ENCODE data around the gene ALPK3.

Gene ALPK3

GRCh38 chr15:84799511-84800187 is 17.5 kb upstream of the ALPK3 start:
- no peak for DNase-seq (ENCODE audit: low read depth in 2 of 2)

- DNase-seq (ENCODE audit: low read depth in 2 of 2): no peak
Measured at GRCh38 chr15:84800365-84800806, 16.8 kb upstream of the ALPK3 start.

GRCh38 chr15:84804005-84804900 is 12.9 kb upstream of the ALPK3 start:
- no peak for DNase-seq (ENCODE audit: low read depth in 2 of 2)

GRCh38 chr15:84805221-84805620 is 11.9 kb upstream of the ALPK3 start:
- DNase-seq (ENCODE audit: low read depth in 2 of 2): no peak

- DNase-seq (ENCODE audit: low read depth in 2 of 2): no peak
Measured at GRCh38 chr15:84807228-84807627, 9.9 kb upstream of the ALPK3 start.

- no peak for DNase-seq (ENCODE audit: low read depth in 2 of 2)
Measured at GRCh38 chr15:84810073-84810840, 6.9 kb upstream of the ALPK3 start.

- DNase-seq (ENCODE audit: low read depth in 2 of 2): no peak
Measured at GRCh38 chr15:84811151-84811550, 6.0 kb upstream of the ALPK3 start.

GRCh38 chr15:84811828-84812227 is 5.3 kb upstream of the ALPK3 start:
- no peak for DNase-seq (ENCODE audit: low read depth in 2 of 2)

- no peak for DNase-seq (ENCODE audit: low read depth in 2 of 2)
Measured at GRCh38 chr15:84812842-84813241, 4.3 kb upstream of the ALPK3 start.

- DNase-seq (ENCODE audit: low read depth in 2 of 2): no peak
Measured at GRCh38 chr15:84813435-84813834, 3.7 kb upstream of the ALPK3 start.

GRCh38 chr15:84813931-84814330 is 3.2 kb upstream of the ALPK3 start:
- DNase-seq (ENCODE audit: low read depth in 2 of 2): no peak

GRCh38 chr15:84814916-84815315 is 2.2 kb upstream of the ALPK3 start:
- no peak for DNase-seq (ENCODE audit: low read depth in 2 of 2)

- DNase-seq (ENCODE audit: low read depth in 2 of 2): no peak
Measured at GRCh38 chr15:84817466-84818081, 418 bp downstream of the ALPK3 start.

- DNase-seq (ENCODE audit: low read depth in 2 of 2): no peak
Measured at GRCh38 chr15:84818261-84819131, 1.3 kb downstream of the ALPK3 start.

- no peak for DNase-seq (ENCODE audit: low read depth in 2 of 2)
Measured at GRCh38 chr15:84819291-84819768, 2.2 kb downstream of the ALPK3 start.

- no peak for DNase-seq (ENCODE audit: low read depth in 2 of 2)
Measured at GRCh38 chr15:84819791-84820190, 2.6 kb downstream of the ALPK3 start.

GRCh38 chr15:84821501-84822021 is 4.4 kb downstream of the ALPK3 start:
- no peak for DNase-seq (ENCODE audit: low read depth in 2 of 2)

- DNase-seq (ENCODE audit: low read depth in 2 of 2): no peak
Measured at GRCh38 chr15:84822653-84823281, 5.6 kb downstream of the ALPK3 start.

- no peak for DNase-seq (ENCODE audit: low read depth in 2 of 2)
Measured at GRCh38 chr15:84823282-84823878, 6.2 kb downstream of the ALPK3 start.
